ENCODE results near the gene ZNF519.
"Not testable (repeated sequence)": the region's sequence is repeated elsewhere in the genome, so short reads cannot be mapped to it uniquely, and the experiment has no call there.

ZNF519 gene

DNA sequence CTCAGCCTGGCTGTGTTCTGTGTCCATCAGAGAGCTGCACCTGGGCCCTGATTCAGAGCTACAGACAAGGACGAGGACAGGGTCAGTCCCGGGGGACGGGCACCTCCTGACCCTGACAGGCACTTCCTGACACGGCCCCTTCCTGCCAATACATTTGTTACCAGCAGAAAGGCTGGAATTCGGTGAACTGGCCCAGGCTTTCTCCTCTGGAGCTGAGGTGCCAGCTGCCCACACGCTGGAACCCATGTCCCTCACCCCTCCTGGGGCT, 12.3 kb upstream of the ZNF519 start:
- no peak overlapping the region for H3K4me3 ChIP-seq (IDR thresholded peaks at IDR 0.05; ENCODE audit: insufficient read depth, low read depth, low read length)
- no peak overlapping the region for H3K4me2 ChIP-seq
- H3K36me3 ChIP-seq (ENCODE audit: insufficient read depth), result no peaks in the 10 kb centered on the region
- no peaks in the 10 kb centered on the region for H3K79me2 ChIP-seq (ENCODE audit: insufficient read depth, low read depth)
- no peak for TF ChIP-seq CTCF (conservative IDR thresholded peaks at IDR 0.05; ENCODE audit: low read depth, low read length)
- H3K4me1 ChIP-seq (ENCODE audit: low read depth, poor library complexity, severe bottlenecking), result no peaks in the 10 kb centered on the region
- H2AFZ ChIP-seq (ENCODE audit: low read depth), result no peak overlapping the region
- H3K27ac ChIP-seq, result no peak overlapping the region
- no peaks in the 10 kb centered on the region for H4K20me1 ChIP-seq (ENCODE audit: insufficient read depth)
- H3K27me3 ChIP-seq (ENCODE audit: insufficient read depth, low read depth), result no peaks in the 10 kb centered on the region
- no peak overlapping the region for H3K9ac ChIP-seq

GRCh38 chr18:14143871-14144627, 11.8 kb upstream of the ZNF519 start:
- H3K4me1 ChIP-seq (ENCODE audit: low read depth, poor library complexity, severe bottlenecking); H3K4me2 ChIP-seq; H3K4me3 ChIP-seq (IDR thresholded peaks at IDR 0.05; ENCODE audit: insufficient read depth, low read depth, low read length); H3K36me3 ChIP-seq (ENCODE audit: insufficient read depth); H4K20me1 ChIP-seq (ENCODE audit: insufficient read depth); H2AFZ ChIP-seq (ENCODE audit: low read depth); H3K79me2 ChIP-seq (ENCODE audit: insufficient read depth, low read depth); H3K27me3 ChIP-seq (ENCODE audit: insufficient read depth, low read depth); H3K9ac ChIP-seq; H3K27ac ChIP-seq: not testable (repeated sequence)

DNA sequence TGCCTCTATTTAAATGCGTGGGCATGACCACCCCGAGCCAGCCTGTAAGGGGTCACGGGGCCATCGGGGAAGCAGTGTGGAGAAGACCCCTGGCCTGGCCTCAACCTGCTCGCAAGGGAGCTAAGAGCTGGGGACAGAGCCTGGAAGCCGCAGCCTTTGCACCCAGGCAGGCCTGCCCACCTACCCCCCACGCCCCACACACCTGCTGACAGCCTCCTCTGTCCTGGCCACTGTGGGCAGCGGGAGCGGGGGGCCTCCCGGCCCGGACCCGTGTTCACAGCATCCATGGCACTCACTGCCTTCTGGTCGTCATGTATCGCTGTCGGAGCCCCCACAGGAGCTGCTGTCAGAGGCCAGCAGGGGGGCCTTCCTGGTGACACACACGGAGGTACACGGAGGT, 11.2 kb upstream of the ZNF519 start:
- not testable (repeated sequence) for H3K27ac ChIP-seq; H3K79me2 ChIP-seq (ENCODE audit: insufficient read depth, low read depth); H3K4me3 ChIP-seq (IDR thresholded peaks at IDR 0.05; ENCODE audit: insufficient read depth, low read depth, low read length); H3K27me3 ChIP-seq (ENCODE audit: insufficient read depth, low read depth); H4K20me1 ChIP-seq (ENCODE audit: insufficient read depth); H3K4me1 ChIP-seq (ENCODE audit: low read depth, poor library complexity, severe bottlenecking); H3K9ac ChIP-seq; H3K4me2 ChIP-seq; H2AFZ ChIP-seq (ENCODE audit: low read depth); H3K36me3 ChIP-seq (ENCODE audit: insufficient read depth)

DNA sequence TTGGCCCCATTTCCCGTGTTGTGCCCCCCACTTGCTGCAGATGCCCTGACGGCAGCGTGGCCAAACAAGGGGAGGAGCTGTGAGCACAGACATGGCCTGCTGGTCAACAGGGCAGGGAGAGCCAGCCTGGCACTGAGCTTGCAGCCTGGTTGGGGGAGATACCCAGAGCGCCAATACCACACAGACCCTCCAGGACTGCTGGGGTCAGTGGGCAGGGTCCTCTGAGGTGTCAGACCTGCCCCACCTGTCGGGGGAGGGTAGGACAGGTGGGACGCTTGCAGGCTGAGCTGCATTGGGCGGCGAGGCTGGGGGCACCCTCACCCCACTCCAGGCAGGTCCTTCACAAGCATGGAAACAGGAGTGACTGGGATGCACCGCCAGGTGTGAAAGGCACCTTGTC, 9.9 kb upstream of the ZNF519 start:
- H2AFZ ChIP-seq (ENCODE audit: low read depth); H3K4me2 ChIP-seq; H3K9ac ChIP-seq; H3K4me3 ChIP-seq (IDR thresholded peaks at IDR 0.05; ENCODE audit: insufficient read depth, low read depth, low read length); H3K4me1 ChIP-seq (ENCODE audit: low read depth, poor library complexity, severe bottlenecking); H3K27me3 ChIP-seq (ENCODE audit: insufficient read depth, low read depth); H3K79me2 ChIP-seq (ENCODE audit: insufficient read depth, low read depth); H3K36me3 ChIP-seq (ENCODE audit: insufficient read depth); H3K27ac ChIP-seq; H4K20me1 ChIP-seq (ENCODE audit: insufficient read depth): not testable (repeated sequence)

GRCh38 chr18:14139583-14139982, 7.3 kb upstream of the ZNF519 start:
- not testable (repeated sequence) for H3K27me3 ChIP-seq (ENCODE audit: insufficient read depth, low read depth); H4K20me1 ChIP-seq (ENCODE audit: insufficient read depth); H3K9ac ChIP-seq; H3K27ac ChIP-seq; H3K4me3 ChIP-seq (IDR thresholded peaks at IDR 0.05; ENCODE audit: insufficient read depth, low read depth, low read length); H2AFZ ChIP-seq (ENCODE audit: low read depth); H3K36me3 ChIP-seq (ENCODE audit: insufficient read depth); H3K4me1 ChIP-seq (ENCODE audit: low read depth, poor library complexity, severe bottlenecking); H3K4me2 ChIP-seq; H3K79me2 ChIP-seq (ENCODE audit: insufficient read depth, low read depth)

- not testable (repeated sequence) for H4K20me1 ChIP-seq (ENCODE audit: insufficient read depth); H3K27ac ChIP-seq; H3K4me3 ChIP-seq (IDR thresholded peaks at IDR 0.05; ENCODE audit: insufficient read depth, low read depth, low read length); H2AFZ ChIP-seq (ENCODE audit: low read depth); H3K9ac ChIP-seq; H3K4me2 ChIP-seq; H3K36me3 ChIP-seq (ENCODE audit: insufficient read depth); H3K4me1 ChIP-seq (ENCODE audit: low read depth, poor library complexity, severe bottlenecking); H3K27me3 ChIP-seq (ENCODE audit: insufficient read depth, low read depth); H3K79me2 ChIP-seq (ENCODE audit: insufficient read depth, low read depth)
Observed at GRCh38 chr18:14137971-14138370, 5.7 kb upstream of the ZNF519 start.

GRCh38 chr18:14131696-14132270, 452 bp downstream of the ZNF519 start:
- H2AFZ ChIP-seq (ENCODE audit: low read depth), result peak overlapping the region; percentile 85; the same call in 1 of the 2 replicates
- not testable (repeated sequence) for H4K20me1 ChIP-seq (ENCODE audit: insufficient read depth); H3K4me1 ChIP-seq (ENCODE audit: low read depth, poor library complexity, severe bottlenecking); H3K36me3 ChIP-seq (ENCODE audit: insufficient read depth); H3K27me3 ChIP-seq (ENCODE audit: insufficient read depth, low read depth); H3K27ac ChIP-seq; H3K4me3 ChIP-seq (IDR thresholded peaks at IDR 0.05; ENCODE audit: insufficient read depth, low read depth, low read length)
- H3K79me2 ChIP-seq (ENCODE audit: insufficient read depth, low read depth), result peaks cover 30% of the 10 kb centered on the region
- H3K9ac ChIP-seq, result peak overlapping the region; percentile 71; the same call in 1 of the 2 replicates
- peak overlapping the region; percentile 57; the same call in 1 of the 2 replicates for H3K4me2 ChIP-seq

GRCh38 chr18:14130804-14131203, 1.4 kb downstream of the ZNF519 start:
- Histone ChIP-seq H3K4me2 (peak overlapping the region; percentile 51), H3K79me2 (ENCODE audit: insufficient read depth, low read depth) (peaks cover 30% of the 10 kb centered on the region)
- H3K9ac ChIP-seq; H4K20me1 ChIP-seq (ENCODE audit: insufficient read depth); H3K27ac ChIP-seq; H3K4me3 ChIP-seq (IDR thresholded peaks at IDR 0.05; ENCODE audit: insufficient read depth, low read depth, low read length); H2AFZ ChIP-seq (ENCODE audit: low read depth); H3K27me3 ChIP-seq (ENCODE audit: insufficient read depth, low read depth); H3K36me3 ChIP-seq (ENCODE audit: insufficient read depth); H3K4me1 ChIP-seq (ENCODE audit: low read depth, poor library complexity, severe bottlenecking): not testable (repeated sequence)

Data from KMS-11 (cell line).